HepG2 (cell line): ENCODE data around the gene MEIS1.

ENCODE experiments used
- CBFB ChIP-seq: sonication (generic); formaldehyde crosslinking; IDR thresholded peaks from 2 replicates; pipeline ENCODE4 v1.4.0; 2020; ENCODE audit warnings: missing genetic modification reagents
- CTCF ChIP-seq: sonication (generic); formaldehyde crosslinking; IDR thresholded peaks from 2 replicates; pipeline ENCODE4 v1.5.0; 2020; ENCODE audit warnings: mild to moderate bottlenecking, missing genetic modification reagents, moderate library complexity
- DPF2 ChIP-seq: sonication (generic); formaldehyde crosslinking; IDR thresholded peaks from 2 replicates; pipeline ENCODE4 v1.4.0; 2020; ENCODE audit warnings: mild to moderate bottlenecking, low read depth, missing genetic modification reagents, borderline replicate concordance
- ESRRA ChIP-seq: sonication (generic); formaldehyde crosslinking; IDR thresholded peaks from 2 replicates; pipeline ENCODE4 v1.5.1; 2020; ENCODE audit warnings: mild to moderate bottlenecking, low read depth, missing genetic modification reagents
- MED13 ChIP-seq: sonication (generic); formaldehyde crosslinking; IDR thresholded peaks from 2 replicates; pipeline ENCODE4 v1.5.0; 2020; ENCODE audit warnings: missing genetic modification reagents
- NFATC3 ChIP-seq: sonication (generic); formaldehyde crosslinking; IDR thresholded peaks from 2 replicates; pipeline ENCODE4 v1.5.1; 2020; ENCODE audit warnings: mild to moderate bottlenecking, missing genetic modification reagents
- SMARCC2 ChIP-seq: fragments of 450-650 bp; IDR thresholded peaks from 2 replicates; pipeline ENCODE4 v1.6.1; 2017; ENCODE audit warnings: antibody characterized with exemption, mild to moderate bottlenecking
- STAT5B ChIP-seq: sonication (generic); formaldehyde crosslinking; IDR thresholded peaks from 2 replicates; pipeline ENCODE4 v1.4.0; 2020; ENCODE audit warnings: missing genetic modification reagents
- TARDBP ChIP-seq: sonication (generic); formaldehyde crosslinking; IDR thresholded peaks from 2 replicates; pipeline ENCODE4 v1.8.0; 2022; ENCODE audit warnings: mild to moderate bottlenecking, missing genetic modification reagents
- TRIM22 ChIP-seq: fragments of 450-650 bp; IDR thresholded peaks from 2 replicates; pipeline ENCODE4 v1.6.1; 2017
- ZNF251 ChIP-seq: sonication (generic); formaldehyde crosslinking; IDR thresholded peaks from 2 replicates; pipeline ENCODE4 v1.9.0; 2021; ENCODE audit warnings: mild to moderate bottlenecking, missing genetic modification reagents

GRCh38 chr2:66462501-66462825 lies 27.5 kb downstream of the MEIS1 start:
- no peak for TF ChIP-seq CTCF (CRISPR knock-in tag)
- TF ChIP-seq MED13 (CRISPR knock-in tag): no peak
- TF ChIP-seq TRIM22: no peak
- TF ChIP-seq SMARCC2: no peak
- TF ChIP-seq ZNF251 (CRISPR knock-in tag): no peak
- no peak for TF ChIP-seq ESRRA
- no peak for TF ChIP-seq NFATC3 (CRISPR knock-in tag)
- no peak for TF ChIP-seq CBFB (CRISPR knock-in tag)
- TF ChIP-seq DPF2 (CRISPR knock-in tag): no peak
- TF ChIP-seq STAT5B (CRISPR knock-in tag): no peak
- TF ChIP-seq TARDBP (CRISPR knock-in tag): no peak
